GM23338 (cell line): ENCODE data around the gene EPHA3. TPM values are rescaled to one million over a fixed set of nuclear protein-coding genes. Genes with fewer than 3 reads are reported as not detected.

Experiments
- ATAC-seq: fragments of 200-7000 bp; cut with Tn5 transposase; 3 replicates; pipeline ENCODE4 v1.9.1; 2020
- DNase-seq: peaks from one replicate; pipeline ENCODE4 v3.0.0-alpha.2; 2015; ENCODE audit warnings: low spot score
- H2AFZ ChIP-seq: fragments of 200-600 bp; sonication (generic); 2 replicates; pipeline ENCODE4 v1.8.0; 2016; ENCODE audit warnings: antibody characterized with exemption, mild to moderate bottlenecking, moderate library complexity
- H3F3A ChIP-seq: fragments of 200-600 bp; sonication (generic); replicated peaks from 2 replicates; pipeline ENCODE4 v1.8.0; 2017; ENCODE audit warnings: antibody characterized with exemption, mixed run types, low read depth
- H3K27ac ChIP-seq: fragments of 200-600 bp; sonication (generic); 2 replicates; pipeline ENCODE4 v1.6.1; 2016; ENCODE audit warnings: low read depth
- H3K27me3 ChIP-seq: fragments of 200-600 bp; sonication (generic); 2 replicates; pipeline ENCODE4 v1.8.0; 2016; ENCODE audit warnings: mild to moderate bottlenecking, mixed run types, moderate library complexity; ENCODE audit not compliant: insufficient read depth
- H3K36me3 ChIP-seq: fragments of 200-600 bp; sonication (generic); 2 replicates; pipeline ENCODE4 v1.8.0; 2016; ENCODE audit warnings: mild to moderate bottlenecking; ENCODE audit not compliant: insufficient read depth
- H3K4me1 ChIP-seq: fragments of 200-600 bp; sonication (generic); 2 replicates; pipeline ENCODE4 v1.8.0; 2016; ENCODE audit warnings: mild to moderate bottlenecking, moderate library complexity; ENCODE audit not compliant: insufficient read depth
- H3K4me2 ChIP-seq: fragments of 200-600 bp; sonication (generic); 2 replicates; pipeline ENCODE4 v1.7.1; 2017; ENCODE audit warnings: mixed run types
- H3K4me3 ChIP-seq: fragments of 200-600 bp; sonication (generic); 2 replicates; pipeline ENCODE4 v1.6.1; 2016; ENCODE audit warnings: mixed run types
- H3K79me2 ChIP-seq: fragments of 200-600 bp; sonication (generic); replicated peaks from 2 replicates; pipeline ENCODE4 v1.8.0; 2017; ENCODE audit warnings: mild to moderate bottlenecking; ENCODE audit not compliant: insufficient read depth
- H3K9me2 ChIP-seq: fragments of 200-600 bp; sonication (generic); 2 replicates; pipeline ENCODE4 v1.8.0; 2017; ENCODE audit not compliant: insufficient read depth
- H4K20me1 ChIP-seq: fragments of 200-600 bp; sonication (generic); replicated peaks from 2 replicates; pipeline ENCODE4 v1.8.0; 2017; ENCODE audit warnings: mild to moderate bottlenecking; ENCODE audit not compliant: insufficient read depth
- H3K27ac Mint-ChIP-seq: 2 replicates; pipeline ENCODE4 v1.8.0; 2020; ENCODE audit warnings: inconsistent platforms, mild to moderate bottlenecking, moderate library complexity, mixed read lengths
- H3K27me3 Mint-ChIP-seq: 3 replicates; pipeline ENCODE4 v1.8.0; 2022; ENCODE audit warnings: low read depth, mild to moderate bottlenecking, moderate library complexity, mixed read lengths, inconsistent platforms; ENCODE audit not compliant: insufficient read depth, poor library complexity
- H3K36me3 Mint-ChIP-seq: 3 replicates; pipeline ENCODE4 v1.8.0; 2021; ENCODE audit warnings: low read depth, mild to moderate bottlenecking, inconsistent platforms, moderate library complexity, mixed read lengths
- H3K4me1 Mint-ChIP-seq: 3 replicates; pipeline ENCODE4 v1.8.0; 2020; ENCODE audit warnings: mild to moderate bottlenecking, inconsistent platforms, mixed read lengths
- H3K4me3 Mint-ChIP-seq: 3 replicates; pipeline ENCODE4 v1.8.0; 2021; ENCODE audit warnings: moderate library complexity, mild to moderate bottlenecking, inconsistent platforms, mixed read lengths
- H3K9me3 Mint-ChIP-seq: 3 replicates; pipeline ENCODE4 v1.8.0; 2020; ENCODE audit warnings: moderate library complexity, mild to moderate bottlenecking, inconsistent platforms, mixed read lengths
- CREB1 ChIP-seq: fragments of 250-450 bp; sonication (Bioruptor Pico); IDR thresholded peaks from 2 replicates; pipeline ENCODE4 v1.5.0; 2020; ENCODE audit warnings: low read depth, mild to moderate bottlenecking, moderate library complexity
- CTCF ChIP-seq, 2 experiments: fragments of 200-600 bp in 1 of 2; sonication (generic) in 1 of 2; conservative IDR thresholded peaks; 2 replicates each; pipeline versions ENCODE4 v1.5.1 to v1.6.1; 2016 to 2017; ENCODE audit warnings: antibody characterized with exemption in 2 of 2, low read depth in 2 of 2, mild to moderate bottlenecking in 2 of 2, moderate library complexity in 1 of 2
- ETS1 ChIP-seq: IDR thresholded peaks from 2 replicates; pipeline ENCODE4 v1.6.1; 2016; ENCODE audit warnings: antibody characterized with exemption
- EZH2 ChIP-seq: fragments of 200-600 bp; sonication (generic); IDR thresholded peaks from one replicate; pipeline ENCODE4 v1.8.0; 2017; ENCODE audit warnings: antibody characterized with exemption, mild to moderate bottlenecking, low read depth; ENCODE audit not compliant: unreplicated experiment
- EZH2phosphoT487 ChIP-seq: fragments of 200-600 bp; sonication (generic); IDR thresholded peaks from one replicate; pipeline ENCODE4 v1.8.1; 2018; ENCODE audit warnings: antibody characterized with exemption; ENCODE audit not compliant: unreplicated experiment
- JUNB ChIP-seq: IDR thresholded peaks from one replicate; pipeline ENCODE4 v1.6.1; 2016; ENCODE audit warnings: antibody characterized with exemption; ENCODE audit not compliant: unreplicated experiment
- NANOG ChIP-seq: IDR thresholded peaks from 2 replicates; pipeline ENCODE4 v1.6.1; 2016; ENCODE audit warnings: antibody characterized with exemption, borderline replicate concordance
- STAT1 ChIP-seq: IDR thresholded peaks from one replicate; pipeline ENCODE4 v1.6.1; 2016; ENCODE audit warnings: antibody characterized with exemption; ENCODE audit not compliant: unreplicated experiment
- ZNF114 ChIP-seq: fragments of 250-450 bp; sonication (Bioruptor Pico); IDR thresholded peaks from 2 replicates; pipeline ENCODE4 v1.5.0; 2020; ENCODE audit warnings: mild to moderate bottlenecking, moderate library complexity
- ZNF331 ChIP-seq: fragments of 250-450 bp; sonication (Bioruptor Pico); IDR thresholded peaks from 2 replicates; pipeline ENCODE4 v1.5.0; 2020; ENCODE audit warnings: low read depth, mild to moderate bottlenecking, moderate library complexity
- ZNF462 ChIP-seq: fragments of 250-450 bp; sonication (Bioruptor Pico); IDR thresholded peaks from 2 replicates; pipeline ENCODE4 v1.5.0; 2020; ENCODE audit warnings: mild to moderate bottlenecking, moderate library complexity
- polyA plus RNA-seq: library from polyadenylated mRNA; unstranded; fragments of >200 nt; fragmentation: Nextera tagmentation; extraction: Ambion mirVana; gene quantifications from 2 replicates; pipeline ENCODE4 v1.2.1, GENCODE V29; 2016
- total RNA-seq: library from RNA; depleted of rRNA; stranded (reverse); fragments of >200 nt; shearing (Covaris generic); gene quantifications from 2 replicates; pipeline ENCODE4 v1.2.3, GENCODE V29; 2014
- TF ChIP-seq, protein P1 (sequence below): IDR thresholded peaks from one replicate; pipeline ENCODE4 v1.6.1; 2018; ENCODE audit warnings: antibody characterized with exemption; ENCODE audit not compliant: unreplicated experiment

EPHA3 gene
- total and polyA plus RNA-seq, 2 experiments from 2014 or later = 0.05 to 0.21 TPM

- TF ChIP-seq CTCF (conservative IDR thresholded peaks at IDR 0.05; ENCODE audit: low read depth in 2 of 2) = no peak
- TF ChIP-seq, protein P1, sequence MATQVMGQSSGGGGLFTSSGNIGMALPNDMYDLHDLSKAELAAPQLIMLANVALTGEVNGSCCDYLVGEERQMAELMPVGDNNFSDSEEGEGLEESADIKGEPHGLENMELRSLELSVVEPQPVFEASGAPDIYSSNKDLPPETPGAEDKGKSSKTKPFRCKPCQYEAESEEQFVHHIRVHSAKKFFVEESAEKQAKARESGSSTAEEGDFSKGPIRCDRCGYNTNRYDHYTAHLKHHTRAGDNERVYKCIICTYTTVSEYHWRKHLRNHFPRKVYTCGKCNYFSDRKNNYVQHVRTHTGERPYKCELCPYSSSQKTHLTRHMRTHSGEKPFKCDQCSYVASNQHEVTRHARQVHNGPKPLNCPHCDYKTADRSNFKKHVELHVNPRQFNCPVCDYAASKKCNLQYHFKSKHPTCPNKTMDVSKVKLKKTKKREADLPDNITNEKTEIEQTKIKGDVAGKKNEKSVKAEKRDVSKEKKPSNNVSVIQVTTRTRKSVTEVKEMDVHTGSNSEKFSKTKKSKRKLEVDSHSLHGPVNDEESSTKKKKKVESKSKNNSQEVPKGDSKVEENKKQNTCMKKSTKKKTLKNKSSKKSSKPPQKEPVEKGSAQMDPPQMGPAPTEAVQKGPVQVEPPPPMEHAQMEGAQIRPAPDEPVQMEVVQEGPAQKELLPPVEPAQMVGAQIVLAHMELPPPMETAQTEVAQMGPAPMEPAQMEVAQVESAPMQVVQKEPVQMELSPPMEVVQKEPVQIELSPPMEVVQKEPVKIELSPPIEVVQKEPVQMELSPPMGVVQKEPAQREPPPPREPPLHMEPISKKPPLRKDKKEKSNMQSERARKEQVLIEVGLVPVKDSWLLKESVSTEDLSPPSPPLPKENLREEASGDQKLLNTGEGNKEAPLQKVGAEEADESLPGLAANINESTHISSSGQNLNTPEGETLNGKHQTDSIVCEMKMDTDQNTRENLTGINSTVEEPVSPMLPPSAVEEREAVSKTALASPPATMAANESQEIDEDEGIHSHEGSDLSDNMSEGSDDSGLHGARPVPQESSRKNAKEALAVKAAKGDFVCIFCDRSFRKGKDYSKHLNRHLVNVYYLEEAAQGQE = no peak
- TF ChIP-seq STAT1 = no peak
- no peak for TF ChIP-seq ZNF114 (CRISPR knock-in tag)
- no peak for TF ChIP-seq JUNB
- TF ChIP-seq EZH2 = no peak
- TF ChIP-seq EZH2phosphoT487 = no peak
- TF ChIP-seq CREB1 (CRISPR knock-in tag) = no peak
- no peak for TF ChIP-seq NANOG
- TF ChIP-seq ZNF331 = no peak
These were observed 413.9 kb downstream of the EPHA3 start (continued) for GRCh38 chr3:89521328-89521727.

- H3K9me2 ChIP-seq = no peaks in the 10 kb centered on the region
- no peak overlapping the region for H3K27ac ChIP-seq
- no peaks in the 10 kb centered on the region for H3K27me3 ChIP-seq
- Mint-ChIP-seq H3K27ac (no peak overlapping the region), H3K4me1 (peaks cover 21% of the 10 kb centered on the region), H3K27me3 (no peaks in the 10 kb centered on the region), H3K4me3 (no peak overlapping the region), H3K36me3 (no peaks in the 10 kb centered on the region), H3K9me3 (no peaks in the 10 kb centered on the region)
- H2AFZ ChIP-seq = no peak overlapping the region
- H3K36me3 ChIP-seq = no peaks in the 10 kb centered on the region
- no peaks in the 10 kb centered on the region for H4K20me1 ChIP-seq
- H3F3A ChIP-seq = no peaks in the 10 kb centered on the region
- H3K79me2 ChIP-seq = no peaks in the 10 kb centered on the region
- no peak overlapping the region for H3K4me2 ChIP-seq
- no peak for ATAC-seq
- no peak for DNase-seq
- peaks cover 17% of the 10 kb centered on the region for H3K4me1 ChIP-seq
- no peak overlapping the region for H3K4me3 ChIP-seq
- TF ChIP-seq ETS1 (no peak), ZNF462 (CRISPR knock-in tag) (no peak), ZNF331 (no peak), STAT1 (no peak), CREB1 (CRISPR knock-in tag) (no peak)
These were observed 414.7 kb downstream of the EPHA3 start for GRCh38 chr3:89522155-89522554.
